DND-41 (cell line): ENCODE data around the gene ZNF669.

Experiments used
- ATAC-seq: fragments of 200-7000 bp; cut with Tn5 transposase; 3 replicates; pipeline ENCODE4 v1.9.1; 2021; ENCODE audit warnings: low read depth; ENCODE audit not compliant: insufficient read depth
- DNase-seq: peaks from one replicate; pipeline ENCODE4 v3.0.0-alpha.2; 2020
- H2AFZ ChIP-seq: 2 replicates; pipeline ENCODE4 v1.6.0; 2012; ENCODE audit warnings: low read depth, low read length
- H3K27ac ChIP-seq: 2 replicates; pipeline ENCODE4 v1.5.1; 2012; ENCODE audit warnings: low read length, inconsistent platforms
- H3K27me3 ChIP-seq: fragments of 200-600 bp; sonication (generic); 2 replicates; pipeline ENCODE4 v1.6.0; 2012; ENCODE audit warnings: low read length, mild to moderate bottlenecking, inconsistent platforms; ENCODE audit not compliant: insufficient read depth, poor library complexity
- H3K36me3 ChIP-seq: 2 replicates; pipeline ENCODE4 v1.5.1; 2012; ENCODE audit warnings: low read length, inconsistent platforms; ENCODE audit not compliant: insufficient read depth
- H3K4me1 ChIP-seq: 2 replicates; pipeline ENCODE4 v1.5.1; 2012; ENCODE audit warnings: mild to moderate bottlenecking, low read length; ENCODE audit not compliant: insufficient read depth
- H3K4me2 ChIP-seq: 2 replicates; pipeline ENCODE4 v1.6.0; 2012; ENCODE audit warnings: mild to moderate bottlenecking, moderate library complexity, low read length, inconsistent platforms; ENCODE audit not compliant: insufficient read depth
- H3K4me3 ChIP-seq, 2 experiments: fragments of 200-600 bp in 1 of 2; shearing (Covaris generic) in 1 of 2; 2 replicates each; pipeline ENCODE4 v1.5.1; 2012 to 2016; ENCODE audit warnings: inconsistent platforms in 2 of 2, low read length in 2 of 2, mild to moderate bottlenecking in 2 of 2, low read depth in 1 of 2, moderate library complexity in 1 of 2
- H3K79me2 ChIP-seq: 2 replicates; pipeline ENCODE4 v1.6.0; 2012; ENCODE audit warnings: low read length, inconsistent platforms; ENCODE audit not compliant: insufficient read depth
- H3K9ac ChIP-seq: 2 replicates; pipeline ENCODE4 v1.6.0; 2012; ENCODE audit warnings: low read depth, mild to moderate bottlenecking, inconsistent platforms, low read length, moderate library complexity
- H3K9me3 ChIP-seq: 2 replicates; pipeline ENCODE4 v1.5.1; 2012; ENCODE audit warnings: low read length, moderate library complexity, mild to moderate bottlenecking, inconsistent platforms; ENCODE audit not compliant: insufficient read depth, severe bottlenecking
- H4K20me1 ChIP-seq: 2 replicates; pipeline ENCODE4 v1.6.0; 2012; ENCODE audit warnings: low read length; ENCODE audit not compliant: insufficient read depth
- CTCF ChIP-seq: IDR thresholded peaks from 2 replicates; pipeline ENCODE4 v1.5.1; 2012; ENCODE audit warnings: borderline replicate concordance, low read length, moderate library complexity, mild to moderate bottlenecking; ENCODE audit not compliant: poor library complexity, severe bottlenecking; ENCODE audit errors: extremely low read depth
- EZH2 ChIP-seq: IDR thresholded peaks from 3 replicates; pipeline ENCODE4 v1.6.1; 2012; ENCODE audit warnings: borderline replicate concordance, low read depth, mild to moderate bottlenecking, moderate library complexity, low read length, inconsistent platforms; ENCODE audit not compliant: severe bottlenecking

The ZNF669 gene

GRCh38 chr1:247111700-247112478, 7.7 kb upstream of the ZNF669 start:
- Histone ChIP-seq H3K9me3 (no peaks in the 10 kb centered on the region), H3K4me2 (no peak overlapping the region), H3K79me2 (no peaks in the 10 kb centered on the region), H3K9ac (no peak overlapping the region), H3K4me1 (no peaks in the 10 kb centered on the region), H3K36me3 (no peaks in the 10 kb centered on the region), H4K20me1 (peaks cover 4% of the 10 kb centered on the region; the same call in 1 of the 2 replicates), H3K27ac (no peak overlapping the region), H3K27me3 (no peaks in the 10 kb centered on the region), H3K4me3 (no peak overlapping the region), H2AFZ (no peak overlapping the region)
- no peak for ATAC-seq
- no peak for TF ChIP-seq EZH2
- no peak for TF ChIP-seq CTCF
- DNase-seq, result no peak

GRCh38 chr1:247111259-247111699, 7.1 kb upstream of the ZNF669 start:
- H3K27me3 ChIP-seq, result no peaks in the 10 kb centered on the region
- TF ChIP-seq EZH2, result no peak
- no peak for TF ChIP-seq CTCF
- no peaks in the 10 kb centered on the region for H3K9me3 ChIP-seq
- no peak overlapping the region for H2AFZ ChIP-seq
- no peaks in the 10 kb centered on the region for H3K4me1 ChIP-seq
- H3K9ac ChIP-seq, result no peak overlapping the region
- no peak overlapping the region for H3K4me3 ChIP-seq
- H3K36me3 ChIP-seq, result no peaks in the 10 kb centered on the region
- ATAC-seq (no peak), DNase-seq (no peak)
- H3K79me2 ChIP-seq, result no peaks in the 10 kb centered on the region
- peaks cover 4% of the 10 kb centered on the region; the same call in 1 of the 2 replicates for H4K20me1 ChIP-seq
- no peak overlapping the region for H3K27ac ChIP-seq
- H3K4me2 ChIP-seq, result no peak overlapping the region

- Histone ChIP-seq H4K20me1 (peaks cover 4% of the 10 kb centered on the region; the same call in 1 of the 2 replicates), H2AFZ (no peak overlapping the region; the same call in 1 of the 2 replicates), H3K79me2 (no peaks in the 10 kb centered on the region), H3K4me1 (no peaks in the 10 kb centered on the region), H3K4me3 (no peak overlapping the region), H3K36me3 (no peaks in the 10 kb centered on the region), H3K9ac (no peak overlapping the region), H3K27ac (no peak overlapping the region), H3K9me3 (no peaks in the 10 kb centered on the region), H3K27me3 (no peaks in the 10 kb centered on the region), H3K4me2 (no peak overlapping the region)
- no peak for ATAC-seq
- TF ChIP-seq EZH2 (no peak), CTCF (no peak)
- no peak for DNase-seq
Observed at GRCh38 chr1:247110627-247111258, 6.6 kb upstream of the ZNF669 start.
